Lung (tissue), 12 donors: Measurements from ENCODE around the gene GLT6D1. TPM values are rescaled to one million over a fixed set of nuclear protein-coding genes. Genes with fewer than 3 reads are reported as not detected.

Experiments
- ATAC-seq: fragments of 200-7000 bp; cut with Tn5 transposase; one replicate; pipeline ENCODE4 v1.9.1; 2020; ENCODE audit warnings: moderate number of reproducible peaks; ENCODE audit not compliant: insufficient read depth, low FRiP score
- DNase-seq, 3 donors: peaks; one replicate each; pipeline ENCODE4 v3.0.0-alpha.2; 2013 to 2017
- H3K27ac ChIP-seq, 2 donors: one replicate each; pipeline ENCODE4 v1.5.1; 2013; ENCODE audit warnings: mild to moderate bottlenecking in 2 of 2, moderate library complexity in 2 of 2, control low read depth in 1 of 2, inconsistent platforms in 1 of 2, low read depth in 1 of 2, low read length in 1 of 2
- H3K27me3 ChIP-seq, 3 donors: one replicate each; pipeline ENCODE4 v1.5.1; 2013; ENCODE audit warnings: low read length in 2 of 3; ENCODE audit not compliant: control insufficient read depth in 3 of 3, insufficient read depth in 3 of 3
- H3K36me3 ChIP-seq, 4 donors: one replicate each; pipeline ENCODE4 v1.5.1; 2013; ENCODE audit warnings: low read length in 4 of 4, mild to moderate bottlenecking in 1 of 4, moderate library complexity in 1 of 4; ENCODE audit not compliant: control insufficient read depth in 4 of 4, insufficient read depth in 4 of 4
- H3K4me1 ChIP-seq, 5 donors: one replicate each; pipeline ENCODE4 v1.5.1; 2013; ENCODE audit warnings: low read length in 5 of 5, mild to moderate bottlenecking in 2 of 5, moderate library complexity in 1 of 5; ENCODE audit not compliant: control insufficient read depth in 5 of 5, insufficient read depth in 5 of 5
- H3K4me3 ChIP-seq: one replicate; pipeline ENCODE4 v1.5.1; 2013; ENCODE audit warnings: mild to moderate bottlenecking, control low read depth, moderate library complexity
- H3K9ac ChIP-seq, 2 donors: one replicate each; pipeline ENCODE4 v1.5.1; 2013; ENCODE audit warnings: low read length in 2 of 2, control low read depth in 1 of 2; ENCODE audit not compliant: insufficient read depth in 1 of 2
- H3K9me3 ChIP-seq, 4 donors: one replicate each; pipeline ENCODE4 v1.5.1; 2013; ENCODE audit warnings: low read length in 3 of 4, mild to moderate bottlenecking in 1 of 4, moderate library complexity in 1 of 4; ENCODE audit not compliant: control insufficient read depth in 4 of 4, insufficient read depth in 3 of 4
- WGBS, 2 donors: extraction: QIAGEN DNeasy Blood & Tissue Kit; methylation state at CpG; one replicate each; pipeline ENCODE4 v1.1.7; 2013; 5-methylcytosine and 5-hydroxymethylcytosine counted together
- polyA plus RNA-seq, 2 donors: library from polyadenylated mRNA; stranded (reverse); fragments of 200-250 nt; gene quantifications; one replicate each; pipeline ENCODE4 v1.2.1, GENCODE V29; 2013
- total RNA-seq, 2 donors: library from RNA; depleted of rRNA in 1 of 2; stranded (reverse); fragments of >200 nt in 1 of 2; gene quantifications; one replicate each; pipeline ENCODE4 v1.2.1, GENCODE V29; 2014 to 2021
- TF ChIP-seq, protein P1 (sequence below): IDR thresholded peaks from 2 replicates; pipeline ENCODE4 v1.5.1; 2012; ENCODE audit warnings: mild to moderate bottlenecking; ENCODE audit errors: control extremely low read depth, extremely low read depth
- donor health status: control.
- donor health status: control.
- donor health status: Bipolar disorder and iron deficiency.
- donor health status: healthy.
- donor health status: DM: yes; HTN: yes; CAD: no.

The GLT6D1 gene
- total and polyA plus RNA-seq, 4 donors, result not detected

- no peak for DNase-seq
- H3K27ac ChIP-seq, result no peak overlapping the region
- no peaks in the 10 kb centered on the region for H3K36me3 ChIP-seq
- TF ChIP-seq, protein P1, sequence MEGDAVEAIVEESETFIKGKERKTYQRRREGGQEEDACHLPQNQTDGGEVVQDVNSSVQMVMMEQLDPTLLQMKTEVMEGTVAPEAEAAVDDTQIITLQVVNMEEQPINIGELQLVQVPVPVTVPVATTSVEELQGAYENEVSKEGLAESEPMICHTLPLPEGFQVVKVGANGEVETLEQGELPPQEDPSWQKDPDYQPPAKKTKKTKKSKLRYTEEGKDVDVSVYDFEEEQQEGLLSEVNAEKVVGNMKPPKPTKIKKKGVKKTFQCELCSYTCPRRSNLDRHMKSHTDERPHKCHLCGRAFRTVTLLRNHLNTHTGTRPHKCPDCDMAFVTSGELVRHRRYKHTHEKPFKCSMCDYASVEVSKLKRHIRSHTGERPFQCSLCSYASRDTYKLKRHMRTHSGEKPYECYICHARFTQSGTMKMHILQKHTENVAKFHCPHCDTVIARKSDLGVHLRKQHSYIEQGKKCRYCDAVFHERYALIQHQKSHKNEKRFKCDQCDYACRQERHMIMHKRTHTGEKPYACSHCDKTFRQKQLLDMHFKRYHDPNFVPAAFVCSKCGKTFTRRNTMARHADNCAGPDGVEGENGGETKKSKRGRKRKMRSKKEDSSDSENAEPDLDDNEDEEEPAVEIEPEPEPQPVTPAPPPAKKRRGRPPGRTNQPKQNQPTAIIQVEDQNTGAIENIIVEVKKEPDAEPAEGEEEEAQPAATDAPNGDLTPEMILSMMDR, result no peak
- peaks cover 0 to 3% (median 0%) of the 10 kb centered on the region in 5 donors for H3K4me1 ChIP-seq
- peaks cover 0 to 2% (median 0%) of the 10 kb centered on the region in 4 donors for H3K9me3 ChIP-seq
- 83 to 89% methylated on average over 25 of the region's 25 CpGs for WGBS, 2 donors
- no peak overlapping the region for H3K9ac ChIP-seq
- H3K27me3 ChIP-seq, result no peaks in the 10 kb centered on the region
- no peak overlapping the region for H3K4me3 ChIP-seq
- no peak for ATAC-seq
These were observed 31.7 kb downstream of the GLT6D1 start for GRCh38 chr9:135607401-135608293.

DNA sequence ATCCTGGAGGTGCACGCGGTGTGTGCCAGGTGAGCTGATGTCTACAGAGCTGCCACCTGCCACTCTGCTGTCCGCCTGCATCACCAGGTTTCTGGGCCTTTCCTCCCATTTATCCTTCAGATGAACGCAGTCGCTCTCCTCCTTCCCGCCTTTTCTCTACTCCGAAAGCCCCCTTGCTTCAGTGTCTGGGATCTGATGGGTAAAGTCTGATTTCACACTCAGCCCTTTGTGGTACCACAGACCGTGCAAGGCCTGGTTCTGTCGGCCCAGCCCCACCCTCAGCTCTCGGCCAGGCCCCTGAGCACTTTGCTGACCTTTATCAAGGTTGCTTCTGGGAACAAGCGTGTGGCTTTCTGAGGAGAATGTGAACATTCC, 32.5 kb downstream of the GLT6D1 start:
- TF ChIP-seq, protein P1, result no peak
- WGBS, 2 donors, result 90 to 94% methylated on average over 11 of the region's 11 CpGs

DNA sequence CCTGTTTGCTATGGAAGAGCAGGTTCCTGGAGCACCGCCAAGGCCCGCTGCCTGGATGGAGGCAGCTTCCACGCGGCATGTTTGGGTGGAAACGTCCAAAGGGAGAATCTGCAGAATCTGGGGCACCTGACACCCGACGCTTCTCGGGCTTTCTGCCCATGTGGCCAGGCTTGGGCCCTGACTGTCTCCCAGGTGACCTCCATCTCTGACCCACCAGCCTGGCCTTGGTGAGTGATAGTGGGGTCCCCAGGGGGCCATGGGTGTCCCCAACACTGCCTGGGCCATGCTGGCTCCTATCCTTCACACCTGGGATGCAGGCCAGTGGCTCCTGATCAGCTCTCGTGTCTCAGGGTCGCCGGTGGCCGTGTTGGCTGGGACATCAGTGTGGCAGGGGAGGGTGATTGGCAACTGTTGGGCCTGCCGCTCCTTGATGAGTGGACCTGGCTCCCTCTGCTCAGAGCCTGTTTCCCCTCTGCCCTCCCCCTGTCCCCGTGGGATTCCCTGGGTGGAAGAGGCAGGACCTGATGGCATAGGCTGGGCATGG, 34.0 kb downstream of the GLT6D1 start:
- Histone ChIP-seq H3K4me3 (no peak overlapping the region), H3K27ac (no peak overlapping the region), H3K9me3 (no peaks in the 10 kb centered on the region), H3K9ac (no peak overlapping the region), H3K4me1 (peaks cover 0 to 3% (median 0%) of the 10 kb centered on the region in 5 donors), H3K36me3 (no peaks in the 10 kb centered on the region), H3K27me3 (no peaks in the 10 kb centered on the region)
- TF ChIP-seq, protein P1, result no peak
- ATAC-seq (no peak), DNase-seq (peak in 2 of 3 donors; percentile 4 to 33)
- WGBS, 2 donors, result 55 to 78% methylated on average over 14 of the region's 14 CpGs

More for the DNA sequence above, 32.5 kb downstream of the GLT6D1 start:
- no peak overlapping the region for H3K9ac ChIP-seq
- DNase-seq (no peak), ATAC-seq (no peak)
- no peaks in the 10 kb centered on the region for H3K36me3 ChIP-seq
- no peak overlapping the region for H3K27ac ChIP-seq
- H3K4me3 ChIP-seq, result no peak overlapping the region
- H3K27me3 ChIP-seq, result no peaks in the 10 kb centered on the region
- H3K4me1 ChIP-seq, result peaks cover 0 to 3% (median 0%) of the 10 kb centered on the region in 5 donors
- no peaks in the 10 kb centered on the region for H3K9me3 ChIP-seq
